Frontal cortex (tissue), 4 donors: Measurements from ENCODE around the gene IGFBP6. TPM values are rescaled to one million over a fixed set of nuclear protein-coding genes. Genes with fewer than 3 reads are reported as not detected.
"Not testable (repeated sequence)": the region's sequence is repeated elsewhere in the genome, so short reads cannot be mapped to it uniquely, and the experiment has no call there.

Experiments
- DNase-seq, 2 donors: peaks; one replicate each; pipeline ENCODE4 v3.0.0; 2012; ENCODE audit warnings: low spot score in 2 of 2
- FAIRE-seq: peaks from 2 replicates; lab custom pipeline; 2012; peaks lifted over from hg19 to GRCh38; lab: Jason Lieb, UNC
- total RNA-seq: library from RNA; depleted of rRNA; stranded (reverse); fragments of >200 nt; gene quantifications from one replicate; pipeline ENCODE4 v1.2.3, GENCODE V29; 2014
- donor health status: control.
- donor health status: control.
- donor health status: control.

Gene IGFBP6
- total RNA-seq, 1 donor from 2014 or later: 9.0 TPM

GRCh38 chr12:53093777-53094393, 3.6 kb upstream of the IGFBP6 start:
- FAIRE-seq: no peak
- DNase-seq: no peak

GRCh38 chr12:53094394-53094787, 3.1 kb upstream of the IGFBP6 start:
- FAIRE-seq: no peak
- no peak for DNase-seq

- FAIRE-seq, DNase-seq: not testable (repeated sequence)
Observed at GRCh38 chr12:53094796-53095595, 2.5 kb upstream of the IGFBP6 start.

- not testable (repeated sequence) for FAIRE-seq, DNase-seq
Observed at GRCh38 chr12:53095596-53095895, 1.9 kb upstream of the IGFBP6 start.

GRCh38 chr12:53096089-53096741, 1.3 kb upstream of the IGFBP6 start:
- FAIRE-seq (no peak), DNase-seq (no peak)

GRCh38 chr12:53096759-53097158, 708 bp upstream of the IGFBP6 start:
- DNase-seq (no peak), FAIRE-seq (no peak)

- DNase-seq (no peak), FAIRE-seq (no peak)
Observed at GRCh38 chr12:53097207-53097563, 282 bp upstream of the IGFBP6 start.

GRCh38 chr12:53098354-53098981, 1.0 kb downstream of the IGFBP6 start:
- no peak for FAIRE-seq
- DNase-seq: peak in 1 of 2 donors; percentile 57

- FAIRE-seq (peak; percentile 99), DNase-seq (peak; percentile 84 to 87)
Observed at GRCh38 chr12:53099071-53099882, 1.8 kb downstream of the IGFBP6 start.

- peak in 1 of 2 donors; percentile 22 for DNase-seq
- FAIRE-seq: no peak
Observed at GRCh38 chr12:53100466-53101151, 3.1 kb downstream of the IGFBP6 start.

- FAIRE-seq (no peak), DNase-seq (no peak)
Observed at GRCh38 chr12:53101266-53101665, 3.8 kb downstream of the IGFBP6 start.

- DNase-seq (no peak), FAIRE-seq (no peak)
Observed at GRCh38 chr12:53101931-53102781, 4.7 kb downstream of the IGFBP6 start.

GRCh38 chr12:53102883-53103807, 5.7 kb downstream of the IGFBP6 start, which contains the start of gene SOAT2:
SOAT2 (plus strand) TSS chr12:53103486; CDS start chr12:53103578, 92 bp downstream.
- FAIRE-seq (no peak), DNase-seq (no peak)

- DNase-seq: no peak
Observed at GRCh38 chr12:53103860-53104305, 6.4 kb downstream of the IGFBP6 start.

GRCh38 chr12:53105256-53105655, 7.8 kb downstream of the IGFBP6 start:
- FAIRE-seq (no peak), DNase-seq (no peak)

More at GRCh38 chr12:53103860-53104305, 6.4 kb downstream of the IGFBP6 start:
- FAIRE-seq: no peak

- DNase-seq (no peak), FAIRE-seq (no peak)
Observed at GRCh38 chr12:53105712-53106439, 8.4 kb downstream of the IGFBP6 start.
